K562 (cell line): ENCODE results near the gene SLC2A9. TPM values are rescaled to one million over a fixed set of nuclear protein-coding genes. Genes with fewer than 3 reads are reported as not detected.
A peak's percentile ranks its signal among the peaks of the same experiment; 100 is the strongest.

ENCODE experiments used
- ATAC-seq: fragments of 200-7000 bp; cut with Tn5 transposase; 3 replicates; pipeline ENCODE4 v1.9.1; 2020; ENCODE audit warnings: moderate library complexity
- BruUV-seq: library from RNA; stranded (reverse); fragments of 400-500 nt; replicated peaks from 2 replicates; lab custom pipeline; 2021; lab: Mats Ljungman, UMichigan
- CTCF ChIA-PET: fragments of 300-600 bp; formaldehyde crosslinking; extraction: SDS; loops from one replicate; lab custom pipeline; 2021; ENCODE audit warnings: low intra/inter-chr PET ratio; lab: Yijun Ruan, JAX
- POLR2A ChIA-PET: fragments of 300-600, 350-650 bp; sonication (Branson Sonifier 250); formaldehyde crosslinking; extraction: SDS; loops from one replicate; lab custom pipeline; 2021; ENCODE audit warnings: antibody characterized with exemption, inconsistent platforms; lab: Yijun Ruan, JAX
- DNase-seq, 4 experiments: peaks; one replicate each; pipeline versions ENCODE4 v3.0.0 to v3.0.0-alpha.2; 2011 to 2018; ENCODE audit warnings: low spot score in 3 of 4, mixed read lengths in 3 of 4; ENCODE audit errors: extremely low read depth in 1 of 4
- FAIRE-seq: peaks from 2 replicates; lab custom pipeline; 2011; peaks lifted over from hg19 to GRCh38; lab: Jason Lieb, UNC
- H2AFZ ChIP-seq: 2 replicates; pipeline ENCODE4 v1.6.0; 2011; ENCODE audit warnings: low read depth, low read length, control low read depth, inconsistent platforms
- H3K27ac ChIP-seq: fragments of 200-600 bp; 3 replicates; pipeline ENCODE4 v1.8.0; 2011; ENCODE audit warnings: low read depth, mild to moderate bottlenecking, control low read depth, inconsistent platforms, low read length, moderate library complexity, mixed read lengths; ENCODE audit errors: extremely low read depth
- H3K27me3 ChIP-seq, 2 experiments: fragments of 300-600 bp in 1 of 2; 2 replicates in 1 of 2; 3 replicates in 1 of 2; pipeline versions ENCODE4 v1.6.0 to v1.8.0; 2011; ENCODE audit warnings: inconsistent platforms in 2 of 2, low read length in 2 of 2, mild to moderate bottlenecking in 1 of 2, mixed read lengths in 1 of 2, moderate library complexity in 1 of 2; ENCODE audit not compliant: control insufficient read depth in 2 of 2, insufficient read depth in 2 of 2
- H3K36me3 ChIP-seq: fragments of 300-600 bp; 3 replicates; pipeline ENCODE4 v1.8.0; 2011; ENCODE audit warnings: mild to moderate bottlenecking, low read length, inconsistent platforms; ENCODE audit not compliant: control insufficient read depth, insufficient read depth
- H3K4me1 ChIP-seq, 2 experiments: fragments of 200-600 bp in 1 of 2; replicated peaks in 1 of 2; 2 replicates in 1 of 2; 3 replicates in 1 of 2; pipeline versions ENCODE4 v1.5.1 to v1.8.0; 2011; ENCODE audit warnings: inconsistent platforms in 2 of 2, low read length in 2 of 2, mild to moderate bottlenecking in 1 of 2, mixed read lengths in 1 of 2, moderate library complexity in 1 of 2; ENCODE audit not compliant: control insufficient read depth in 2 of 2, insufficient read depth in 2 of 2
- H3K4me2 ChIP-seq: 2 replicates; pipeline ENCODE4 v1.6.1; 2011; ENCODE audit warnings: low read length, control low read depth, inconsistent platforms, mixed read lengths; ENCODE audit not compliant: insufficient read depth
- H3K4me3 ChIP-seq: fragments of 200-600 bp; sonication (generic), shearing (Covaris generic); 2 replicates; pipeline ENCODE4 v1.5.1; 2016; ENCODE audit warnings: control low read depth, inconsistent platforms
- H3K79me2 ChIP-seq: fragments of 200-600 bp; 3 replicates; pipeline ENCODE4 v1.8.0; 2011; ENCODE audit warnings: low read length, inconsistent platforms; ENCODE audit not compliant: control insufficient read depth, insufficient read depth
- H3K9ac ChIP-seq, 2 experiments: 2 replicates each; pipeline versions ENCODE4 v1.6.0 to v1.6.1; 2011; ENCODE audit warnings: low read depth in 2 of 2, low read length in 2 of 2, control low read depth in 1 of 2, inconsistent platforms in 1 of 2, mild to moderate bottlenecking in 1 of 2, mixed read lengths in 1 of 2; ENCODE audit not compliant: insufficient read depth in 1 of 2
- H3K9me1 ChIP-seq: one replicate; pipeline ENCODE4 v1.6.0; 2011; ENCODE audit warnings: inconsistent platforms, mild to moderate bottlenecking, low read length, moderate library complexity; ENCODE audit not compliant: control insufficient read depth, insufficient read depth
- H3K9me3 ChIP-seq: replicated peaks from 2 replicates; pipeline ENCODE4 v1.5.1; 2011; ENCODE audit warnings: low read depth, low read length, inconsistent platforms; ENCODE audit not compliant: control insufficient read depth, insufficient read depth
- H4K20me1 ChIP-seq: replicated peaks from 2 replicates; pipeline ENCODE4 v1.6.1; 2011; ENCODE audit warnings: low read length, inconsistent platforms, mixed read lengths; ENCODE audit not compliant: control insufficient read depth, insufficient read depth
- CEBPG ChIP-seq, 3 experiments: fragments of 200-800 bp in 1 of 3; sonication (Bioruptor generic) in 1 of 3; sonication (generic) in 1 of 3; formaldehyde crosslinking in 1 of 3; IDR thresholded peaks in 2 of 3; conservative IDR thresholded peaks in 1 of 3; 2 replicates each; pipeline versions ENCODE4 v1.6.1 to v1.8.0; 2016 to 2022; ENCODE audit warnings: missing compliant biosample characterization in 2 of 3, missing genetic modification characterization in 2 of 3, mild to moderate bottlenecking in 1 of 3, missing genetic modification reagents in 1 of 3
- HMBOX1 ChIP-seq: sonication (generic); IDR thresholded peaks from 2 replicates; pipeline ENCODE4 v1.6.1; 2016
- MBD1 ChIP-seq: fragments of 250-450 bp; sonication (Bioruptor Pico); IDR thresholded peaks from 2 replicates; pipeline ENCODE4 v1.8.0; 2022; ENCODE audit warnings: inconsistent platforms
- MTA2 ChIP-seq: fragments of 450-650 bp; IDR thresholded peaks from 2 replicates; pipeline ENCODE4 v1.6.1; 2016; ENCODE audit warnings: low read depth
- NFIC ChIP-seq: fragments of 450-650 bp; IDR thresholded peaks from 2 replicates; pipeline ENCODE4 v1.6.1; 2017; ENCODE audit warnings: mild to moderate bottlenecking, inconsistent platforms
- NFRKB ChIP-seq: fragments of 450-650 bp; IDR thresholded peaks from 2 replicates; pipeline ENCODE4 v1.6.1; 2016; ENCODE audit warnings: low read depth
- SAFB2 ChIP-seq: fragments of 200-400 bp; formaldehyde crosslinking; IDR thresholded peaks from 2 replicates; pipeline ENCODE4 v1.6.1; 2018; ENCODE audit warnings: borderline replicate concordance, low read length, low read depth, moderate library complexity; ENCODE audit not compliant: severe bottlenecking
- WGBS: fragments of 100-300 bp; shearing (Covaris generic); methylation state at CpG from one replicate; pipeline ENCODE4 v1.1.6; 2016; ENCODE audit warnings: low coverage, mixed read lengths; ENCODE audit not compliant: insufficient coverage; ENCODE audit errors: missing lambda C conversion rate; 5-methylcytosine and 5-hydroxymethylcytosine counted together
- in situ Hi-C: fragments of 300-500 bp; cut with MboI; formaldehyde crosslinking; loops from 4 replicates; pipeline ENCODE4 v1.15.0; 2018; ENCODE audit warnings: inconsistent platforms, mixed read lengths
- intact Hi-C: fragments of 100-400 bp; cut with micrococcal nuclease; formaldehyde crosslinking; loops from 2 replicates; pipeline ENCODE4 v1.14.2; 2022
- polyA plus RNA-seq, 8 experiments: library from polyadenylated mRNA; depleted of rRNA in 4 of 8; stranded (reverse) in 5 of 8; unstranded in 3 of 8; fragments of >200 nt; fragmentation: Nextera tagmentation in 2 of 8; fragmentation: Illumina TruSeq in 1 of 8; extraction: Ambion mirVana in 2 of 8; extraction: Trizol in 1 of 8; gene quantifications; 2 replicates each; pipeline versions ENCODE4 v1.2.1 to v1.2.3, GENCODE V29; 2011 to 2014; ENCODE audit warnings: inconsistent platforms in 1 of 8, missing spikeins in 1 of 8
- total RNA-seq, 7 experiments: library from RNA; depleted of rRNA in 6 of 7; stranded (reverse); fragments of >200 nt in 6 of 7; fragmentation: Illumina TruSeq in 2 of 7; extraction: Trizol in 2 of 7; gene quantifications; 2 replicates each; pipeline versions ENCODE4 v1.2.1 to v1.2.3, GENCODE V29; 2011 to 2021; ENCODE audit warnings: low replicate concordance in 1 of 7
- TF ChIP-seq, protein P1 (sequence below): fragments of 250-450 bp; sonication (Bioruptor Pico); IDR thresholded peaks from 2 replicates; pipeline ENCODE4 v1.5.0; 2020; ENCODE audit warnings: mild to moderate bottlenecking

SLC2A9 gene
- total and polyA plus RNA-seq, 9 of the 15 experiments (the other 6 are each of a cell fraction or from before 2014, with no cell fraction given) = 0.15 to 1.9 (median 0.76) TPM

- H3K4me1 ChIP-seq = no peaks in the 10 kb centered on the region; a peak in 1 of 5 replicates
- intact Hi-C loops = loop anchor here (10.0 kb wide), 1 partner anchor 189 kb away; no protein-coding TSS in a partner anchor
- H4K20me1 ChIP-seq = peaks cover 5% of the 10 kb centered on the region; the same call in 1 of the 2 replicates
- H3K9ac ChIP-seq = no peak overlapping the region
- H3K9me1 ChIP-seq = no peaks in the 10 kb centered on the region
- no peaks in the 10 kb centered on the region for H3K79me2 ChIP-seq
- 4% methylated on average over 6 of the region's 8 CpGs for WGBS
- no peak overlapping the region for H3K4me3 ChIP-seq
- no peak overlapping the region for H3K27ac ChIP-seq
- no peak overlapping the region for H2AFZ ChIP-seq
- H3K9me3 ChIP-seq = no peaks in the 10 kb centered on the region
- ChIA-PET CTCF (no interaction called here), POLR2A (interaction anchor here (1.1 kb wide), 1 partner anchor 25 kb away, joined by 3 read pairs; no protein-coding TSS in a partner anchor)
- no peaks in the 10 kb centered on the region for H3K36me3 ChIP-seq
- no peak for ATAC-seq
- DNase-seq = peak in 1 of 4 experiments; percentile 15
- peaks cover 2 to 16% of the 10 kb centered on the region in 2 experiments; a peak in 3 of 5 replicates for H3K27me3 ChIP-seq
- in situ Hi-C loops = no loop called here
- BruUV-seq = no TSS peak
- no peak overlapping the region for H3K4me2 ChIP-seq
- no peak for FAIRE-seq
- TF ChIP-seq NFIC (peak; percentile 39; the same call in 1 of the 2 replicates), NFRKB (no peak), CEBPG (CRISPR knock-in tag; IDR thresholded peaks at IDR 0.05) (no peak), CEBPG (tag; conservative IDR thresholded peaks at IDR 0.05 in 1 of 2, IDR thresholded peaks at IDR 0.05 in 1 of 2) (peak in 1 of 2 experiments; percentile 40; a peak in 1 of 4 replicates), HMBOX1 (peak; percentile 45; the same call in 1 of the 2 replicates), SAFB2 (no peak), MBD1 (CRISPR knock-in tag) (no peak), MTA2 (peak; percentile 73)
- TF ChIP-seq, protein P1, sequence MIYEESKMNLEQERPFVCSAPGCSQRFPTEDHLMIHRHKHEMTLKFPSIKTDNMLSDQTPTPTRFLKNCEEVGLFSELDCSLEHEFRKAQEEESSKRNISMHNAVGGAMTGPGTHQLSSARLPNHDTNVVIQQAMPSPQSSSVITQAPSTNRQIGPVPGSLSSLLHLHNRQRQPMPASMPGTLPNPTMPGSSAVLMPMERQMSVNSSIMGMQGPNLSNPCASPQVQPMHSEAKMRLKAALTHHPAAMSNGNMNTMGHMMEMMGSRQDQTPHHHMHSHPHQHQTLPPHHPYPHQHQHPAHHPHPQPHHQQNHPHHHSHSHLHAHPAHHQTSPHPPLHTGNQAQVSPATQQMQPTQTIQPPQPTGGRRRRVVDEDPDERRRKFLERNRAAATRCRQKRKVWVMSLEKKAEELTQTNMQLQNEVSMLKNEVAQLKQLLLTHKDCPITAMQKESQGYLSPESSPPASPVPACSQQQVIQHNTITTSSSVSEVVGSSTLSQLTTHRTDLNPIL (CRISPR knock-in tag) = no peak
These were observed 127.8 kb downstream of the SLC2A9 start for GRCh38 chr4:9893329-9894108.
